ENCODE data around the gene FITM2.
"Not testable (repeated sequence)": the region's sequence is repeated elsewhere in the genome, so short reads cannot be mapped to it uniquely, and the experiment has no call there.

Gene FITM2

DNA sequence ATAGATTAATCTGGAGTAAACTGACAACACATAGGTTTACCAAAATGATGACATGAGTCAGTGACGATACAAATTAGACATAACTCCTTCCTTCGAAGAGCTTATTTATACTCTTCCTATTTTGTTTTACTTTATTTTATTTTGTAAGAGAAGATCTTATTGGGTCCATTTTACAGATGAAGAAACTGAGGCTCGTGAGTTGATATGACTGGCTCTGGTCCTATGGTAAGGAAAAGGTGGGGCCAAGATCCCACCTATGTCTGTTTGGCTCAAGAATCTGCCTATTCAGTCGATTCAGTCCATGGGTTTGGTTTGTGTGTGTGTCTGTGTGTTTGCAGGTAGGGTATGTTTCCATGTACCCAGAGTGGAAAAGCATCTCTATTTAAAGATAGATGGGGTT lies 17.4 kb upstream of the FITM2 start:
- no peak for DNase-seq

DNA sequence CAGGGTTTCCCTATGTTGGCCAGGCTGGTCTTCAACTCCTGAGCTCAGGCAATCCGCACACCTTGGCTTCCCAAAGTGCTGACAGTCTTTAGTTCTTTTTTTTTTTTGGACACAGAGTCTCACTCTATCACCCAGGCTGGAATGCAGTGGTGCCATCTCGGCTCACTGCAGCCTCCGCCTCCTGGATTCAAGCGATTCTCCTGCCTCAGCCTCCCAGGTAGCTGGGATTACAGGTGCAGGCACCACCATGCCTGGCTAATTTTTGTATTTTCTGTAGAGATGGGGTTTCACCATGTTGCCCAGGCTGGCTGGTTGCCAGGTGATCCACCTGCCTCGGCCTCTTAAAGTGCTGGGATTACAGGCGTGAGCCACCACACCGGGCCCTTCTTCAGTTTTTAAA lies 16.7 kb upstream of the FITM2 start:
- not testable (repeated sequence) for DNase-seq

DNA sequence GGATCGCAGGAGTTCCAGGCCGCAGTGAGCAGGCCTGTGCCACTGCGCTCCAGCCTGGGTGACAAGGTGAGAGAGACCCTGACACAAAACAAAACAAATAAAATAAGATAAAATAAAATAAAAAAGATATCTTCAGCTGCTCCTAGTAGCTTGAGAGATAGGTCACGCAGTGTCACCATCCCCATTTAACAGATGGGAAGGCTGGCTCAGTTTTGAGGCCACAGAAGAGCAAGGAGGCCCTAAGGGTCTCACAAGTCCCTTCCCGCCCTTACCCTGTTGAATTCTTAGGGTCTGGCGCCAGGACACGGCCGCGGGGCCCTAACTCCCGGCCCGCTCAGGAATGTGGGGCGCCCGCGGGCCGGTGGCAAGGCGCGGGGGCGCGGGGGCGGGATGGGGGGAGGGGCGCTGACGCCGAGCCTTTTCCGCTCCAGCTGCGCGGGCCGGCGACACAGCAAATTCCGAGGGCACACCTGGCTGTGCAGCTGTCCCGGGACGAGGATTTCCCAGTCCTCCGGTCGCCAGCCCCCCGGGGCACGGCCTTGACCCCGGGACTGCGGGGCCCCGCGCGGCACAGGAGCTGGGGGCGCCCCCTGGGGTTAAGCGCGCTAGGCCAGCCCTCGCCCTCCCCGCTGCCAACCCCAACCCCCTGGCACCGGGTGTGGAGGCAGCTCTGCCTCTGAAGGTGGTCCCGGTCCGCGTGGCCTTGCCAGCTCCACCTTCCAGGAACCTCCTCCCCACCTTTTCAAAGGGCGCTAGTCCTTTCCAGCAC lies 15.6 kb upstream of the FITM2 start:
- DNase-seq = no peak

DNA sequence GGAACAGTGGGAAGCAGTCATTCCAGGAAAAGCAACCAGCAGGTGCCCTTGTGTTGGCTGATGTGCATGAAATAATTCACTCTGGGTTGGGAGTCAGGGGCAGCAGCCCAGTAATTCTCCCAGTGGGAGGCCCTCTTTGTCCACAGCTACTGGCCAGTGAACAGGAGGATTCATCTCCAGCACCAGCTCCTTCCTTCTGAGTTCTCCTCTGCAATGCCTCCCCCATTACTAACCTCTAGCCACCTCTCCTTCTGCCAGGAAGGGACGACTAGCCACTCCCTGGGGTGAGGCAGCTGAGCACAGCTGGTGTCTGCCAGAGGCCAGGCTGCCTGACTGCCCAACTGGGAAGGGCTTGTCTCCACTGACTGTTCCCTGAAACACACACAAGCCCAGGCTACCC lies 13.3 kb upstream of the FITM2 start:
- no peak for DNase-seq

DNA sequence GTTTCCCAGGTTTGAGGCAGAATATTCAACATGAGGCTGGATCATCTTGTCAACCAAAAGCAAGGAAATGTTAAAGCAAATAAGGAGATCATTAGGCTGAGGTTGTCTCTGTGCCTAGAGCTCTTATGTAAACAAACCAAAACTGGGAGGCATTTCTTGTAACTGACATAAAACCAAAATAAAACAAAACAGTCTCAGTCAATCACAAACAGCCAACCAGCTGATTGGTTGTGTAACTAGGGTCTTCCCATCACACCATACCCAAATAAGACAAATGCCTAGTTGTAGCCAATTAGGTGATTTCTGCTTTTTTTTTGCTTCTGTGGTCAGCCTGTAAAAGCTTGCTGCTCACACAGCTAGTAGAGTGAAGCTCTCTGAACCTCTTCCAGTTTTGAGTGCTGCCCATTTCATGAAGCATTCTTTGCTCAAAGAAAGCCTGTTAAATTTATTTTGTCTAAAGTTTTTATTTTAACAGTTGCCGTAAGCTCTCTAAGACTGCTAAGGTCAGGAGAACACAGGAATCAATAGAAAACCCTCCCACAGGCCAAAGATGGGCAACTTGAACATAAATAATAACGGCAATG lies 8.9 kb upstream of the FITM2 start:
- no peak for DNase-seq

DNA sequence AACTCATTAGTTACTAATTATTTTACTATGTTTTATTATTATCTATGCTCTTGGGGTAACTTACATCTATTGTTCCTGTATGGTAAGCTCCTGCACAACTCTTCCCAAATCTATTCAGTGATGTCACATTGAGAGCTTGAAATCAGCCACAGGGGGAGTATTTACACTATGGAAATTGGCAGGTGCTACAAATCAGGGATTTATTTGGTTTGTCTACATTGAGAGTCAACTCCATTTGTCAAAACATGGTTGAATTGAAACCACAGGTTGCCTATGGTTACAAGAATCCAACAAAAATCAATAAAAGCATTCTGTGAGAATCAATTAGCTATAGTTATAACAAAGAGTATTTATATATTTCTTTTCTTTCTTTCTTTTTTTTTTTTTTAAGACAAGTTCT lies 3.9 kb upstream of the FITM2 start:
- no peak for DNase-seq

DNA sequence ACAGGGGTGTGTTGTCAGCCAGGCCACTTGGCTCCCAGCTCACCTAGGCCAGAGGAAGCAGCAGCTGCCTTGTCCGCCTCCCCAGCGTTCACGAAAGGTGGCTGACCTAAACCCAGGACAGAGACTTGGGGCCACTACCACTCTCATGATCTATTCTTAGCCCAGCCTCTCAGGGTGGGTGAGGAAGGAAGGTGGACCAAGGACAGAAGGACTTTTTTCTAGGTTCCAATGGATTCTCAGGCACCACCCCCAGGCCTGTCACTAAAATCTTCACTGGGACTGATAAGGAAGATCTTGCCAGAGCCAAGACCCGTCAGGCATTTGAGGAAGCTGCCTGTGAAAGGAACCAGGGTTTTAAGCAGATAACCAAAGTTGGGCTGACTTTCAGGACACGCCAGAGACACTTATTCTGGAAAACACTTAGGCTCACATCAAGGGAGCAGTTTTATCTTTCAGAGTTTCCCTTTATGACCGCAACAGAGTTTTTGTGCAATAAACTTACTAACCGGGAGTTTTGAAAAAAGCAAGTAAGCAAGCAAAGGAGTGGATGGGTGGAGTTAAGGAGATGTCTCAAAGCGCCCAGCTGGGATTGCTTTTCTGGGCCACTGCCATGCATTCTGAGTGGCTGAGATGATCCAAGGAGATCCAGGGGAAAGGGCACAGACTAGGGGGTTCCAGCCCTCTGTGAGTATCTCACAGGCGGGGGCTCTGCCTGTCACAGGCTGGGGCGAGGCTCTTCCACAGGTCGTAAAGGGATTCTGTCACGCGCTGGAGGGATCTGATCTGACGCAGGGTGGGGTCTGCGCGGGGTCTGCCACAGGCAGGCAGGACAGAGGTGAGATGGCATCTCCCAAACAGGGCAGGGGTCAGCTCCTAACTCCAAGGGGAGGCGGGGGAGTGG lies 989 bp downstream of the FITM2 start:
- peak; percentile 45 for DNase-seq

DNA sequence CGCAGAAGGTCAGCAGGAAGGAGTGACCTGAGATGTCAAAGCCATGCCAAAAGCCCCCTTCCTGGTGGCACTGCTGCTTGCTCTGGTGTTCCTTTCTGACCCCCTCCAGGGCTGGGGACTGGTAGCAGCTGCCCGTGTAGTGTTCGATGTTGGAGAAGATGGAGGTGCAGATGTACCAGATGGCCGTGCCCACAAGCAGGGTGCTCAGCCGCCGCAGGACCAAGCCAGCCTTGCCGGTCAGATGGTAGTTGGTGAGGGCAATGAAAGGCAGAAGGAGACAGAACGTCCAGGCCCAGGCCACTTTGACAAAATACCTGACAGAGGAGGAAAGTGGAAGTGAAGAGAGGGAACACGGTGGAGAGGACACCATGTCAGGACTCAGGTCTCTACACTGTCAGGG lies 4.1 kb downstream of the FITM2 start:
- no peak for DNase-seq

DNA sequence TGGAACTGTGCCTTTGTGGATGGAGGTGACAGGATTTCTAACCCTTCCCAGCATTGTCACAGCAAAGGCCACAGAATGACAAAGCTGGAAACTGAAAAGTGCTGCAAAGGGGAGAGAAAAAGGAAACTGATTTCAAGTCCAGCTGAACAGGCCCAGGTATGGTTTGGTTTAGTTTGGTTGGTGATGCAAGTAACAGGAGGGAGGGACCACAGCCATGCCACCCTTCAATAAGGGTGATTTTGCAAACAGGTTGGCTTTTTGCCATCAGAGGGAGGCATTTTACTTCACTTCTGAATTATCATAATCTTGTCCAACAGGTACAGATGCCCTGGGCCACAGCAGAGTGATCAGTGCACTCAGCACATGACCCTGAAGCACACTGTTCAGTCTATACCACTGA lies 6.6 kb downstream of the FITM2 start:
- DNase-seq = no peak

DNA sequence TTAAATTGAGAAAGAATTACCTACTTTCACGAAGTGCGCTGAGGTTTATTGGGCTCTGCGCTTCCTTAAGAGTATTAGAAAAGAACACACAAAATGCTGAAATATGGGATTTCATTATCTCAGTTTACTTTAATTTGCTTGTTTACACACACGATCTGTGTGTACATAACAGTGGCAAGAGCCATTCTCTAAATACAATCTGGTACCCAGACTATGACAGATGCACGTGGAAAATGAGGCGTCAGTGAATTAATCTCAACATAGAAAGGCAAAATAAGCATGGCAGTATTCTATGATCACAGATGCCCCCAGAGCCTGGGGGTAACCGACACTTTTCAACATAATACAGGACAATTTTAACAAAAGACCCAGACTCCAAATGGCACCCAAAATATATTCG lies 8.3 kb downstream of the FITM2 start:
- DNase-seq = no peak

DNA sequence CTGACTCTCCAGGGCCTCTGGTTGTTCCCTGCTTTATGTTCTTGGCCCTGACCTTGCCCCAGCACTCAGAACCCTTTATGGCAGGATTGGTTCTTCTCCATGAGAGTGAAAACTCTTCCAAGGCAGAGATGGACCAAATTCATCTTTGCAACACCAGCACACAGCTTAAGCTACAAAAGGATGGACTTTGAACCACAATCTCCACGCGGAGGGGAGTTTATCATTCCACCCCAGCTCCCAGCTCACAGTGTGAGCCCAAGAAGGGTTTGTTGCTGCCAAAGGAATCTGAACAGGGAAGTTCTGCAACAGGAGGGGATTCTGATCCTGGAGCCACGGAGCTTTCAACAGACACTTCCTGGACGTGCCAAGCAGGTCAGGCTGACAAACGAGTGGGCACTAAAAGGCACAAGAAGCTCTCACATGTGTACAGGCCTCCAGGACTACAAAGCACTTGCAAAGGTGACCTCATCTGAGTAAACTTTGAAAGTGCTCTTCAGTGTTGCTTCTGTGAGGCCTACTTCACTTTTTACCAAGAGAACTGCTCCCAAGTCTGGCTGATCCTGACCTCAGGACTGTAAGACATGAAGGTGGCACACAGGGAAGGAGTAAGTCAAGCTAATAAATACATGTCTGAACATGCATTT lies 8.9 kb downstream of the FITM2 start:
- no peak for DNase-seq

DNA sequence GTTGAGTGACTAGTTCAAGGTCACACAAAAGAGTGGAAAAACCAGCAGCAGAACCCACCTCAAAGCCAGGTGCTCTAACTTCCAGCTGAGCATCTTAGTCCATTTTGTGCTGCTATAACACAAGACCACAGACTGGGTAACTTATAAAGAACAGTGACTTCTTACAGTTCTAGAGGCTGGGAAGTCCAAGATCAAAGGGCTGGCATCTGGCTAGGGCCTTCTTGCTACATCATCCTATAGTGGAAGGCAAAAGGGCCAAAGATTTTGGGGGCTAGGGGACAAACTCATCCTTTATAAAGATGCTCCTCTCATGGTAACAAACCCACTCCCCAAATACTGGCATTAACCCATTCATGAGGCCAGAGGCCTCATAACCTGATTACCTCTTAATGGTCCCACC lies 9.7 kb downstream of the FITM2 start:
- no peak for DNase-seq

DNA sequence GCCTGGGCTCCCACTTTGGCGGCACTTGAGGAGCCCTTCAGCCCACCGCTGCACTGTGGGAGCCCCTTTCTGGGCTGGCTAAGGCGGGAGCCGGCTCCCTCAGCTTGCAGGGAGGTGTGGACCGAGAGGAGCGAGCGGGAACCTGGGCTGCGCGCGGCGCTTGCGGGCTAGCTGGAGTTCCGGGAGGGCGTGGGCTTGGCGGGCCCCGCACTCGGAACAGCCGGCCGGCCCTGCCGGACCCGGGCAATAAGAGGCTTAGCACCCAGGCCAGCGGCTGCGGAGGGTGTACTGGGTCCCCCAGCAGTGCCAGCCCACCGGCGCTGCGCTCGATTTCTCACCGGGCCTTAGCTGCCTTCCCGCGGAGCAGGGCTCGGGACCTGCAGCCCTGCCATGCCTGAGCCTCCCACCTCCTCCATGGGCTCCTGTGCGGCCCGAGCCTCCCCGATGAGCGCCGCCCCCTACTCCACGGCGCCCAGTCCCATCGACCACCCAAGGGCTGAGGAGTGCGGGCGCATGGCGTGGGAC lies 11.9 kb downstream of the FITM2 start:
- DNase-seq = not testable (repeated sequence)

DNA sequence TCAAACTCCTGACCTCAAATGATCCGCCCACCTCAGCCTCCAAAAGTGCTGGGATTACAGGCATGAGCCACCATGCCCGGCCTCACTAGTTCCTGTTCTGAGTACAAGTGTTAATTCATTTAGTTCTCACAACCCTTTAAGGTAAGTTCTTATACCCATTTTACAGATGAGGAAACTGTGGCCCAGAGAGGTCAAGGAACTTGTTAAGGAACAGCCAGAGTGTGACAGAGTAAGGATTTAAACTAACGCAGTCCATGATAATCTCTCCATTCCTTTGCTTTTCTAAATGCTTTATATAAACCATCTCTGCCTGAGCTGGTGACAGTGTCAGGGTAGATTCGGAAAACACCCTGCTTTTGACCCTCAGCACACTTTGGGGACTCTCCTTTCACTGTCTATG lies 13.3 kb downstream of the FITM2 start:
- DNase-seq = no peak

DNA sequence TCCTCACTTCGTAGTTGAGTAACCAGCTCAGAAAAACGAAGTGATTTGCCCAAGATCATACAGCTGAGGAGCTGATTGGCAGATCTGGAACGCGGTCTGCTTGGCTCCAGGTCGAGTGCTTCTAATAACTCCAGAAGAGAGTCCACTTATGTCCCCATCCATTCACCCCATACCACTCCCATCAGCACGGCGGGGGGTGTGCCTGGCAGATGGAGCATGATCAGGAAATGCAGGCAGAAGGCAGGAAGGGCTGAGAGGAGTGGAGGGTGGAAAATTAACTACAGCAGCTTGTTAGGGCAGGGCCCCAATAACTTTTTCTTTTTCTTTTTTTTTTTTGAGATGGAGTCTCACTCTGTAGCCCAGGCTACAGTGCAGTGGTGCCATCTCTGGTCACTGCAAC lies 15.0 kb downstream of the FITM2 start:
- no peak for DNase-seq

DNA sequence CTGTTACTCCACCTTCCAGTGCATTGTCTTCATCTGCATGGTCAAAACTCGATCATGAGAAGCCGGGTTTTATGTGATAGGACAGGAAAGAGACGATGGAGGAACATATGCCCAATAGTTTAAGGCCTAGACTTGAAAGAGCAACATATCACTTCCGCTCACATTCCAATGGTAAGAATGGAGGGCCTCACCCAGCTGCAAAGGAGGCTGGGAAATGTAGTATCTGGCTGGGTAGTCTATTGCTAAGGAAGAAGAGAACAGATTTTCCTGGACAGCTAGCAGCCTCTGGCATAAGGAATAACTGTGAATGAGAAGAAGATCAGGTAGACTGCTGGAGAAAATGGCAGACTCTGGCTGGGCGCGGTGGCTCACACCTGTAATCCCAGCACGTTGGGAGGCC lies 19.2 kb downstream of the FITM2 start:
- DNase-seq = no peak

DNA sequence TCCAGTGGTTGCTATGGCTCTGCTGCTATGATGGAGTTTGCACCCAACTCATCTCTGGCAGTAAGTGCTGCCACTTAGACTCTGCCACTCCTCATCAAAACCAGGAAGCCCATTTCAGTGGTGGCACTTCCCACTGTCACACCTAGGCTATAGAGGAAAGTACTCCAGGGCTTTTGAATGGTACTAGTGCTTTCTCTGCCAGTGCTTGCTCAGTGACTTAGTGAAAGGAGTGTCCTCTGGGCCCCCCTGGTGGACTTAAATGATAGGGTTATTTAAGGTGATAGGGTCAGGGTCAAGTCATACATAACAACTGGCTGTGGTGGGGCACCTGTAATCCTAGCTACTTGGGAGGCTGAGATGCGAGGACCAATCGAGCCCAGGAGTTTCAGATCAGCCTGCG lies 22.8 kb downstream of the FITM2 start:
- DNase-seq = no peak

DNA sequence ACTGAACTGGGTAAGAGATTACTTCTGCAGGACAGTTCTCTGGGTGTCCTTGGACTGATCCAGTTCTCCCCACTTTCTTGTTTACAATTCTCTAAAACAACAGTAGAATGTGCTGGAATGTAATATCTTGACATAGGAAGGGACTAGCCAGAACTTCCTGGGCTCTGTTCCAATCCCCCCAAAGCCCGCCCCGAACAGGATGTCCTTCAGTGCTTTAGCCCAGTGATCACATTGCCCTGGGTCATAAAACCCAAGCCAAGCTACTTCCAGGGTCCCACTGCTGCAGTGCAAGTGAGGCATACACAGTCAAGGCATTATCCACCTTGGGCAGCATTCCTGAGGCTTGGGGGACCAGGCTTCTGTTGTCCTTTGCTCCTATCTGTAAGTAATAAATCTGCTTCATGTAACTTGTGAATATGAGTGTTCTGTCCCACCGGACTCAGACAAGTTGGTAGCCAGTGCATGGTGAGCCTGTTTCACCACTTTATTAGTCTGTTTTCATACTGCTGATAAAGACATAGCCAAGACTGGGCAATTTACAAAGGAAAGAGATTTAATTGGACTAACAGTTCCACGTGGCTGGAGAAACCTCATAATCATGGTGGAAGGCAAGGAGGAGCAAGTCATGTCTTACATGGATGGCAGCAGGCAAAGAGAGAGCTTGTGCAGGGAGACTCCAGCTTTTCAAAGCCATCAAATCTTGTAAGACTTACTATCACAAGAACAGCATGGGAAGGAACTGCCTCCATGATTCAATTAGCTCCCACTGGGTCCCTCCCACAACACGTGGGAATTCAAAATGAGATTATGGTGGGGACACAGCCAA lies 23.5 kb downstream of the FITM2 start:
- no peak for DNase-seq

DNA sequence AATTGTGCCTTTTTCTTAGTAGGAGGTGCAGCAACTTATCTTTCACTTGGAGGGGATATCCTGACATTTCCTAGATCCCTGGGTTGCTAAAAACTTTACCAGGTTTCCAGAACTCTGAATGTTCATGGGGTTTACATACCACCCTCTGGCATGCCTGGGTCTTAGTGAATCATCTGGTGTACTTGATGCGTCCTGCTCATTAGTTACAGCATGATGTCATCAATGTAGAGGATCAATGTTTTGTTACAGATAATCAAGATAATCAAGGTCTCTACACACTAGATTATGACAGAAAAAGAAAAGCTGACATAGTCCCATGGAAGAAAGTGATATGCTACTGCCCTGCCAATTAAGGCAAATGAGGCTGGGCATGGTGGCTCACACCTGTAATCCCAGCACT lies 27.0 kb downstream of the FITM2 start:
- peak; percentile 4 for DNase-seq

DNA sequence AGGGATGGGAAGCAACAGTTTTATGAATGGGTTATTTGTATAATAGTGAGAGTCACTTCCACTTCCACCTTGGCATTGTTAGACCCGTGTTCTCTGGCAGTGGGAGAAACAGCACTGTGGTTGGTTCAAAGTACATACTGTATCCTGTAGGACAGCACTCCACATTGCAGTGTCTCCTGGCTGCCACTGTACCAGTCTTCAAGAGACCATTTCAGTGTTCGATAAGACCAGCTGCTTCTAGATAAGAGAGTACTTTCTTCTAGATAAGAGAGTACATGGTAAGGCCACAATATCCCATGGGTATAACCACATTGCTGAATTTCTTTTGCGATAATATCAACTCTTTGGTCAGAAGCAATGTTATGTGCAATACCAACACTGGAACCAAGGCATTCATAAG lies 28.8 kb downstream of the FITM2 start:
- DNase-seq = no peak

DNA sequence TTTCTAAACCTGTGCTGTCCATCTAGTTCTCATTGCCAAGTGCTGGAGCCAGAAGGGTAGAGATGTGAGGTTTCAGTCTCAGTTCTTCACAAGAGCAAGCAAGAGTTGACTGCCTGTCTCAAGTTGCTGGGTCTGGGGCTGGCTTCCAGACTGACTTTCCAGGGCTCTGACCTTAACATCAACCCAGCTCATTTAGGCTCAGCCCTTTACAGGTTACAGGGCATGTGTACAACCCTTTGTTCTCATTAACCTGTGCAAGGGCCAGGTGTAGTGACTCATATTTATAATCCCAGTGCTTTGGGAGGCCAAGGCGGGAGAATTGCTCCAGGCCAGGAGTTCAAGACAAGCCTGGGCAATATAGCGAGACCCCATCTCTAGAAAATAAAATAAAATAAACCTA lies 30.6 kb downstream of the FITM2 start:
- DNase-seq = no peak

DNA sequence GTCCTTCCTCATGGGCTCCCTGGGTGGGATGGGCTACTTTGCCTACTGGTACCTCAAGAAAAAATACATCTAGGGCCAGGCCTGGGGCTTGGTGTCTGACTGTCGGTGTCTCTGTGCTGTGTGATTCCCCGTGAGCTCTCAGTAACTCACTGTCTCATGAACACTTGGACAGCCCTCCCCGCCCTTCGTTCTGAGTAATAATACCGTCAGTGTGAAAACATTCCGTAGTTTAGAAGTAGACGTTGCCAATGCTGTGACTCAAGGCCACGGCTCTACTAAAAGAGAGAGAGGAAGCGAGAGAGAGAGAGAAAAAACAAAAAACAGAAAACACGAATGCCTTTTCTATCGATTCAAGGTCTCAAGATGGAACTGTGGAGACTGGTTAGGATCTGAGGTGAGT lies 31.8 kb downstream of the FITM2 start:
- DNase-seq = peak; percentile 58

Measured in fibroblast of upper back skin (primary cell).